ENCODE data around the gene AGK. TPM values are rescaled to one million over a fixed set of nuclear protein-coding genes. Genes with fewer than 3 reads are reported as not detected.
A peak's percentile ranks its signal among the peaks of the same experiment; 100 is the strongest.

AGK gene
- total and polyA plus RNA-seq, 8 donors, result 2.9 to 42.8 (median 12.7) TPM

DNA sequence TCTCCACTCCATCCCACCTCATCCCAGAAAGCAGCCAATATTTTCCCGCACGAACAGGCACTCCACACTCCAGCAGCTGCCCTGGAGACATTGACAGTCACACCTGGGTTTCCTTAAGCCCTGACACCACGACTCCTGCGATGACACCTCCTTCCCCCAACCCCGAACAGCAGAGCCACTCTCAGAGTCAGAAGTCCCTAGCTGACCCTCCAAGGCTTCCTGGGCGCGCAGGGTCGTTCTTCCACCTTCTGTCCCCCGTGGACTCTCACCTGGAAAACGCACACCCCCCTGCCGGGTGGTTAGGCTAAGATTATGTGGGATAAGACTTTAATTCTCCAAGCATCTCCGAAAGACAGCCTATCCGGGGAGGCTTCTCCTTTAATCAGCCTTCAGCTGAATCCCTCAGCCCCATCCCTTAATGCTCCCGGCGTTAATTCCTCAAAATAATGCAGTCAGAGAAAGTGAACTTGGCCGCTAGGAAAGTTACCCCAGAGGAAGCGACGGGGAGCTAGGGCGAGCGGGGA, 149.7 kb downstream of the AGK start:
- DNase-seq, result peak in 1 of 2 donors; percentile 40
- intact Hi-C loops (cut with DNase I; ENCODE audit: low total_unique reads), result no loop called here
- TF ChIP-seq EP300 (IDR thresholded peaks at IDR 0.05) (no peak), POLR2AphosphoS5 (IDR thresholded peaks at IDR 0.05) (no peak), POLR2A (IDR thresholded peaks at IDR 0.05) (no peak)
- TF ChIP-seq, protein P1, sequence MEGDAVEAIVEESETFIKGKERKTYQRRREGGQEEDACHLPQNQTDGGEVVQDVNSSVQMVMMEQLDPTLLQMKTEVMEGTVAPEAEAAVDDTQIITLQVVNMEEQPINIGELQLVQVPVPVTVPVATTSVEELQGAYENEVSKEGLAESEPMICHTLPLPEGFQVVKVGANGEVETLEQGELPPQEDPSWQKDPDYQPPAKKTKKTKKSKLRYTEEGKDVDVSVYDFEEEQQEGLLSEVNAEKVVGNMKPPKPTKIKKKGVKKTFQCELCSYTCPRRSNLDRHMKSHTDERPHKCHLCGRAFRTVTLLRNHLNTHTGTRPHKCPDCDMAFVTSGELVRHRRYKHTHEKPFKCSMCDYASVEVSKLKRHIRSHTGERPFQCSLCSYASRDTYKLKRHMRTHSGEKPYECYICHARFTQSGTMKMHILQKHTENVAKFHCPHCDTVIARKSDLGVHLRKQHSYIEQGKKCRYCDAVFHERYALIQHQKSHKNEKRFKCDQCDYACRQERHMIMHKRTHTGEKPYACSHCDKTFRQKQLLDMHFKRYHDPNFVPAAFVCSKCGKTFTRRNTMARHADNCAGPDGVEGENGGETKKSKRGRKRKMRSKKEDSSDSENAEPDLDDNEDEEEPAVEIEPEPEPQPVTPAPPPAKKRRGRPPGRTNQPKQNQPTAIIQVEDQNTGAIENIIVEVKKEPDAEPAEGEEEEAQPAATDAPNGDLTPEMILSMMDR (IDR thresholded peaks at IDR 0.05), result no peak
- WGBS, 5 donors, result 8 to 14% (median 12%) methylated on average over 16 to 20 of the region's 20 CpGs
- Histone ChIP-seq H3K4me1 (peaks cover 48 to 74% (median 60%) of the 10 kb centered on the region in 4 donors), H3K4me3 (peak overlapping the region; percentile 86 to 96 (median 92)), H3K36me3 (no peaks in the 10 kb centered on the region), H3K27me3 (no peaks in the 10 kb centered on the region), H3K9me3 (no peaks in the 10 kb centered on the region), H3K27ac (peak overlapping the region; percentile 70 to 93 (median 88))

DNA sequence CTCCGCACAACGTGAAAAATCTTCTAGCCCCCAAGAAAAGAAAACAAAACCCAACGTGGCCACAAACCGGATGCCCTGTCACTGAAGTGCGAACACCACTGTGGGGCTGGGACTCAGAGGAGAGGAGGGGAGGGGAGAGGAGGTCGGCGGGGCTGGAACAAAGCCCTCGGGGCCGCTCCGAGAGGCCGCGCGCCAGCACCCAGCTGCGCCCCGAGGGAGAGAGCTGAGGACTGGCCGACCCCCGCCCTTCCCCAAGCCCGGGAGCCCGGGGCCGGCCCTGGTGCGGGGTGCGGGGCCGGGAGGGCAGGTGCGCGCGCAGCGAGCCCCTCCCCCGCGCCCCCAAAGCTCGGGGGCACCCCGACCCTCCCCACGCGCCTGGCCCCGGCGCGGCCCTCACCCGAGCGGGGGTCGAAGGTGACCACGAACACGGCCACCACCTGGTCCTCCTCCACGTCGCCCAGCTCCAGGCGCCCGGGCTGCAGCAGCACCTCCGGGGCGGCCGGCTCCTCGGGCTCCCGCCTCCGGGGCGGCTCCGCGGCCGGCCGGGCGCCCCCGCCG, 150.4 kb downstream of the AGK start:
- TF ChIP-seq POLR2A (IDR thresholded peaks at IDR 0.05) (no peak), POLR2AphosphoS5 (IDR thresholded peaks at IDR 0.05) (peak in 1 of 3 donors; percentile 23), EP300 (IDR thresholded peaks at IDR 0.05) (no peak)
- peak; percentile 51 to 80 for DNase-seq
- Histone ChIP-seq H3K27me3 (no peaks in the 10 kb centered on the region), H3K9me3 (no peaks in the 10 kb centered on the region), H3K4me1 (peaks cover 41 to 68% (median 54%) of the 10 kb centered on the region in 4 donors), H3K27ac (peak overlapping the region; percentile 85 to 98 (median 93)), H3K4me3 (peak overlapping the region; percentile 86 to 96 (median 92)), H3K36me3 (no peaks in the 10 kb centered on the region)
- intact Hi-C loops (cut with DNase I; ENCODE audit: low total_unique reads), result no loop called here
- WGBS, 5 donors, result 0 to 2% (median 0%) methylated on average over 14 to 59 of the region's 59 CpGs

DNA sequence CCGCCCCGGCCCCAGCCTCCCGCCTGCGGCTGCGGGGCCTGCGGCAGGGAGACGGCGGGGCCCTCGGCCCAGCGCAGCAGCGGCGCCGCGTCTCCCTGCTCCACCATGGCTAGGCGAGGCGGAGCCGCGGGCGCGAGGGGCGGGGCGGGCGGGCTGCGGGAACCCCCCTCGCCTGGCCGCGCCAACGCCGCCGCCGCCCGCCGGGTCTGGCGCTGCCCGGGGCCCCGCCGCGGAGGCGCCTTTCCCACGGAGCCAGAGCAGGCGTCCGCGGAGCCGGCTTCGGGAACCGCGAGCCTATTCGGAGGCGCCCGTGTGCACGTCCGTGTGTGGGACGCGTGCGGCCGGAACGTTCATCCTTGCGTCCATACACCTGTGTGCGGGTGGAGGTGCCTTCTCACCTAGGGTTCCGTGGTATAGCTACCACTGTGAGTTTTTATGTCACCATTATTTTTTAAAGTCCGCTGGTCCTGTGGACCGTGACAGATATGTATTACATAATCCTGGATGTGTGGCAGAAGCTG, 150.9 kb downstream of the AGK start, which contains the start of gene DENND11:
TSS of gene DENND11 (minus strand) at position 120 of the 521 bp plus-strand sequence. CDS start at position 107, 13 bp downstream.
- TF ChIP-seq, protein P1 (IDR thresholded peaks at IDR 0.05), result no peak
- TF ChIP-seq EP300 (IDR thresholded peaks at IDR 0.05) (no peak), POLR2AphosphoS5 (IDR thresholded peaks at IDR 0.05) (no peak), POLR2A (IDR thresholded peaks at IDR 0.05) (no peak)
- Histone ChIP-seq H3K4me3 (peak within 1 kb of the TSS; percentile 86 to 96 (median 92)), H3K36me3 (no peaks in the 10 kb centered on the region), H3K4me1 (peaks cover 37 to 62% (median 48%) of the 10 kb centered on the region in 4 donors), H3K27ac (peak within 1 kb of the TSS; percentile 85 to 98 (median 93)), H3K9me3 (no peaks in the 10 kb centered on the region), H3K27me3 (no peaks in the 10 kb centered on the region)
- peak; percentile 63 to 88 for DNase-seq
- WGBS, 5 donors, result 0 to 1% (median 0%) methylated on average over 9 to 62 of the region's 62 CpGs
- intact Hi-C loops (cut with DNase I; ENCODE audit: low total_unique reads), result no loop called here

DNA sequence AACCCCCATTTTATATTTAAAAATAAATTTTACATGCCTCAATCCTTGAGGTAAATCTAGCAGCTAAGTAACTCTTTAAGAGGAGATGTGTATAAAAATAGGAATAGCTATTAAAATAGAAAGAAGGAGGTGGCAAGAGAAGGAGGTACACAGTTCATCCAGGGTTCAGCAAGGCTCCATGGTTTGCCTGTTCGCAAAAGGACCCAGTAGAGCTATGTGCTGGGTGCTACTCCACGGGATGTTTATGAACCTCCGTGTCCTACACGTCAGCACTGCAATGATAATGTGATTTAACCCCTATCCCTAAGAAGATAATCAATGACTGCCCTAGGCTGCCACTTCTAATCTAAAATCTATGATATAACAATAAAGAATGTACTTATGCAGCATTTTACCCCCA, 151.7 kb downstream of the AGK start:
- Histone ChIP-seq H3K27ac (peak overlapping the region in 3 of 5 donors; percentile 50 to 93 (median 75)), H3K4me1 (peaks cover 31 to 55% (median 41%) of the 10 kb centered on the region in 4 donors), H3K4me3 (peak overlapping the region in 3 of 4 donors; percentile 86 to 96 (median 92)), H3K9me3 (no peaks in the 10 kb centered on the region), H3K36me3 (no peaks in the 10 kb centered on the region), H3K27me3 (no peaks in the 10 kb centered on the region)
- WGBS, 5 donors, result 26 to 53% (median 36%) methylated on average over 4 of the region's 4 CpGs
- intact Hi-C loops (cut with DNase I; ENCODE audit: low total_unique reads), result no loop called here
- TF ChIP-seq POLR2A (IDR thresholded peaks at IDR 0.05) (no peak), EP300 (IDR thresholded peaks at IDR 0.05) (no peak), POLR2AphosphoS5 (IDR thresholded peaks at IDR 0.05) (no peak)
- TF ChIP-seq, protein P1 (IDR thresholded peaks at IDR 0.05), result no peak
- no peak for DNase-seq

Data from stomach (tissue), 9 donors.